Tongue (tissue), 2 donors: ENCODE data around the gene RSAD2. TPM values are rescaled to one million over a fixed set of nuclear protein-coding genes. Genes with fewer than 3 reads are reported as not detected.

Experiments
- DNase-seq: peaks from one replicate; pipeline ENCODE4 v3.0.0-alpha.2; 2015
- total RNA-seq: library from RNA; depleted of rRNA; stranded (reverse); fragments of >200 nt; gene quantifications from one replicate; pipeline ENCODE4 v1.2.3, GENCODE V29; 2014

Gene RSAD2
- total RNA-seq, 1 donor from 2014 or later: 2.6 TPM

GRCh38 chr2:6905668-6906067 lies 28.1 kb downstream of the RSAD2 start:
- DNase-seq: no peak

GRCh38 chr2:6906165-6906741 lies 28.7 kb downstream of the RSAD2 start:
- DNase-seq: no peak

- no peak for DNase-seq
Observed at GRCh38 chr2:6908291-6908690, 30.7 kb downstream of the RSAD2 start.

GRCh38 chr2:6909431-6910385 lies 32.1 kb downstream of the RSAD2 start:
- no peak for DNase-seq

- DNase-seq: no peak
Observed at GRCh38 chr2:6911721-6912120, 34.1 kb downstream of the RSAD2 start.

GRCh38 chr2:6913415-6914157 lies 36.0 kb downstream of the RSAD2 start:
- no peak for DNase-seq

- DNase-seq: peak; percentile 32
Observed at GRCh38 chr2:6914828-6915227, 37.3 kb downstream of the RSAD2 start.

GRCh38 chr2:6915399-6915798 lies 37.8 kb downstream of the RSAD2 start:
- DNase-seq: no peak

GRCh38 chr2:6916224-6916623 lies 38.6 kb downstream of the RSAD2 start:
- DNase-seq: no peak

- no peak for DNase-seq
Observed at GRCh38 chr2:6916736-6917070, 39.1 kb downstream of the RSAD2 start.

GRCh38 chr2:6917071-6917760 lies 39.6 kb downstream of the RSAD2 start, which contains the start of gene RNF144A:
TSS of gene RNF144A (plus strand) at chr2:6917412. CDS start at chr2:6996927, 79,515 bp downstream.
- peak; percentile 83 for DNase-seq

GRCh38 chr2:6917761-6918421 lies 40.3 kb downstream of the RSAD2 start:
- DNase-seq: no peak

- DNase-seq: no peak
Observed at GRCh38 chr2:6919901-6920742, 42.5 kb downstream of the RSAD2 start.

- DNase-seq: no peak
Observed at GRCh38 chr2:6920743-6921064, 43.1 kb downstream of the RSAD2 start.

- no peak for DNase-seq
Observed at GRCh38 chr2:6921321-6921922, 43.8 kb downstream of the RSAD2 start.

GRCh38 chr2:6922201-6922656 lies 44.7 kb downstream of the RSAD2 start:
- peak; percentile 45 for DNase-seq

GRCh38 chr2:6923319-6923718 lies 45.7 kb downstream of the RSAD2 start:
- DNase-seq: peak; percentile 62

- DNase-seq: no peak
Observed at GRCh38 chr2:6924101-6924923, 46.7 kb downstream of the RSAD2 start.

- DNase-seq: no peak
Observed at GRCh38 chr2:6924924-6925409, 47.4 kb downstream of the RSAD2 start.
